GM21723 (cell line): ENCODE data around the gene GDI1.

Experiments used
- ATAC-seq: cut with Tn5 transposase; IDR thresholded peaks from one replicate; pipeline ENCODE4 v1.9.1; 2021; ENCODE audit warnings: mild to moderate bottlenecking, moderate library complexity; ENCODE audit not compliant: unreplicated experiment

Gene GDI1

DNA sequence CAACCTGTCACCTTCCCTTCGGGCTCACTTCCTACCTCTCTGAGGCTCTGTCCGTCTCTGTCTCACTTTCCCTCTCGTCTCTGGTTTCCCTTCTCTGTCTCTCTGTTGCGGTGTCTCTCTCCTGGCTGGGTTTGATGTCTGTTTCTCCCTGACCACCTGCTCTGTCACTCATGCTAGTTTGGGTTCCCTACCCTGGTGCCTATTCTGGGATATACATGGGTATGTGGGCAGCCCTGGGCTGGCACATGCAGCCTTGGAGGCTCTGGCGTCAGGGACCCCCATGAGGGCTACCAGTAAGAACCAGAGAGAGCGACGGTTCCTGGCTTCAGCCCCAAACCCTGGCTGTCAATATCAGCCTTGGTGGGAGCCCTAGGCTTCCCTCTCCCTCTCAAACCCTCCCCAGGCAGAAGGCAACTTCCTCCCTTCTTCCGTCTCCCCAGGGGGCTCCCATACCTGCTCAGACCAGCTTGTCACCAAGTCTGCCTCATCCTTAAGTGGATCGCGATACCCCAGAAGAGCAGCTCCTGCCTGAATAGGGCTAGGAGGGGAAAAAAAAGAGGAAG is 28.2 kb upstream of the GDI1 start:
- ATAC-seq = peak; percentile 5

DNA sequence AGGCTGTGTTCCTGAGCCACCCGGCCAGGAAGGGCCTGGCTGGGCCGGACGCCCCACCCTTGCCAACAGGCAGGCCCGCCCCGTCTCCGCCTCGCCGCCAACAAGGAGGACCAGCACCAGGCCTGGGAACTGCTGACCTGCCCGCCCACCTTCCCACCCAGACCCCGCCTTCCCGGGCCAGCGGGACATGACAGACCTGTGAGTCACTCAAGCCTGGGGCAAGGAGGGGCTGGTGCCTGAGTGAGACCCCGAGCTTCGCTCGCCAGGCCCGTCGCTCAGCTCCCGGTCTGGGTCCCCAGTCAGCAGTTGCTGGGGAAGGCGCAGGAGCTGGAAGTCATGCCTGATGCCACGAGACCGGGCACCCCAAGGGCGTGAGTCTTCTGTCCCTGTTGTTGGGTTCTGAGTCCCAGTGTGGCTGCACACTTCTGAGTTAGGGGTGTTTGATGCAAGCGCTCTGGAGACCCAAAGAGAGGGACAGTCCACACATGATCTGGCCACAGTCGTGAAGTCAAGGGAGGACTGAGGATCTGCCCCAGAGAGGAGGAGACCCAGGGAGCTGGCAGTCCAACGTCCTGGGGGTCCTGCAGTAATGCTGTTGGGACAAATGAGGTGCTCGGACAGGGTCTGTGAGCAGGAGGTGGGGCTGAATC is 27.6 kb upstream of the GDI1 start, which contains the start of gene DNASE1L1:
Gene DNASE1L1 (minus strand): TSS at position 33 of the 650 bp plus-strand sequence. CDS start 3,686 bp downstream, outside the sequence.
- peak; percentile 55 for ATAC-seq

DNA sequence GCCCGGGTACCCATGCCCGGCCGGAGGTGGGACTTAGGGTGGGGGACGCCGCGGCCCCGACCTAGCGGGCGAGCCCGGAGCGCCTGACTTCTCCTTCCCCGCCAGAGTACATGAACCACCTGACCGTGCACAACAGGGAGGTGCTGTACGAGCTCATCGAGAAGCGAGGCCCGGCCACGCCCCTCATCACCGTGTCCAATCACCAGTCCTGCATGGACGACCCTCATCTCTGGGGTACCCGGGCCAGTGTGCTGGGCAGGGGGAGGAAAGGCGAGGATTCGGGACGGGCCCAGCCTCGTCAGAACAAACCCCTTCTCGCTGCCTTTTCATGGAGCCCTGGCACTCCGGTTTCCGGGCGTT is 25.0 kb upstream of the GDI1 start:
- peak; percentile 61 for ATAC-seq

DNA sequence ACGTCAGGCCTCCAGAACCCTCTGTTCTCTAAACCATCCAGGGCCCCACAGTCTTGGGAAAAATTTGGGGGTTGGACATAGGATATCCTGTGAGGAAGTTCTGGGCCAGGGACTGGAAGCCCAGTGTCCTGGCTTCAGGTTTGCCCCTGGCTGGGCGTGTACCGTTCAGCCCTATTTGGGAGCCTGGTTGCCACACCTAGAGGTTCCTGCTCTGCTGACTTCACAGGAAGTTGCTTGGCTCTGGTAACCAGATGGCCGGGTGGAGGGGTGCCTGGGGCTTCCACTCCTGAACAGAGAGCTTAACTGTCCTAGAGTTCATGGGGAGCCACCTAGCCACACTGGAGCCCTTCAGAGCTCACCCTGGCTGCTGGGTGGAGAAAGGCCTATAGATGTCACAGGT is 24.5 kb upstream of the GDI1 start:
- no peak for ATAC-seq

DNA sequence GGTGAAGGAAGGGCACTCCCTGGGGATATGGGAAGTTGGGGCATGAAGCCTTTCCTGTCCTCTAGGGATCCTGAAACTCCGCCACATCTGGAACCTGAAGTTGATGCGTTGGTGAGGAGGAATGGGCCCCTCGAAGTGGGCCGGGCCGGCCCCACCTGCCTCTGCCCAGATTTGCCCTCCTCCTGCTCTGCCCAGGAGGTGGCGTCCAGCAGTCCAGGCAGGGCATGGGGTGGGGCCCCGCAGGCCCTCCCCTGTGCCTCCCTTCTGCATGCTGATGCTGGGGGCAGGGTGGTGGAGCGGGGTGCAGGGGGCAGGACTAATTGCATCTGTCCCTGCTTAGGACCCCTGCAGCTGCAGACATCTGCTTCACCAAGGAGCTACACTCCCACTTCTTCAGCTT is 23.8 kb upstream of the GDI1 start:
- no peak for ATAC-seq

DNA sequence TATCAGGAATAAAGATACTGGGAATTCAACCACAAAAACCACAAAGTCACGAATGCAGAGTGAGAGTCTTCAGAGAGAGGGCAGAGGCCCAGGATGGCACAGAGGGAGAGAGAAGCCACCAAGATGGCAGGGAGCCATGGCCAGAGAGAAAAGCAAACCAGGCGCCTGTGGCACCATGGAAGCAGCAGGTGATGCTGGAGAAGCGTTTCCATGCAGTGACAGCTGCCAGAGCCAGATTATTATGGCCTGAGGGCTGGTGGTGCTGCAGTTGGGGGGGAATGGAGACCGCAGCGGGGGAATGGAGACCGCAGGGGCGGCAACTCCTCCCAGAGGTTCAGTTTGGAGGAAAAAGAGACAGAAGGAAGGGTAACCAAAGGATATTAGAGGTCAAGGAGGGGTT is 19.8 kb upstream of the GDI1 start:
- no peak for ATAC-seq

DNA sequence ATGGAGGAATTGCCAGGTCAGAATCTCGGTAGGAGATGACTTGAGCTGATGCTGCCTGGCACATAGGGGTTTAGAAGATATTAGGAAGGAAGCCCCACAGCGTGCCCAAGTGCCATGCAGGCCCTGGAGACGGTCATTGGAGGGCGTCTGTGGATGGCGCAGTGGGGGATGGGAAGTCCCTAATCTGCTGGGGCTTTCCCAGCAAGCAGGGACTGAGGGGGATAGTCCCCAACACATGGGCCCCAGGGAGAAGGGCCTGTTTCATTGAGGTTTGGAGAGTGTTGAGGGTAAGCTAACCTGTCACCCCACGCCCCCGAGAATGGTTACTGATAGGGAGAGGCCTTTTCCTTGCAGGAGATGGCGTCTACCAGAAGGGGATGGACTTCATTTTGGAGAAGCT is 17.8 kb upstream of the GDI1 start:
- ATAC-seq = no peak

DNA sequence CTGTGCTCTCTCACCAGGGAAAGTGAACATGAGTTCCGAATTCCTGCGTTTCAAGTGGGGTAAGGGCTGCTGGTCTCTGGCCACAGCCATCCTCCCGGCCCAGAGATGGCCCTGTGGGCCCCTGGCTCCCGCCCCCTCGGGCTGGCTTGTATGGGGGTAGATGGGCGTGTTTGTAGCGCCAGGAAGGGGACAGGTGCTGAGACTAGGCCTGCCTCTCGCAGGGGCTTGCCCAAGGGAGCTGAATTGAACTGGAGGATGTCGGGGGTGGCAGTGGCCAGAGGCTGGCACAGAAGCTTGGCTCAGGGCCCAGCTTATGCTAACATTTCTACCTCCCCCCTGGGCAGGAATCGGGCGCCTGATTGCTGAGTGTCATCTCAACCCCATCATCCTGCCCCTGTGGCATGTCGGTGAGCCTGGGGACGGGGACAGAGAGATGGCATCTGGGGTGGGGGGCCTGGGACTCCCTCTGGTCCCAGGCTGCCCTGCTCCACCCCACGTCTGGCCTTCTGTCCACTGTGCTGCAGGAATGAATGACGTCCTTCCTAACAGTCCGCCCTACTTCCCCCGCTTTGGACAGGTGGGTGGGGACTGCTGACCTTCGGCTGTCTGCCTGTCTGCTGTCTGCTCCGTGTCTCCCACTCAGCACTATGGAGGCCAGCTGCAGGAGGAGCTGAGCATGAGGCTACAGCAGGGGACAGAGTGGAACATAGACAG is 17.1 kb upstream of the GDI1 start:
- ATAC-seq = no peak

DNA sequence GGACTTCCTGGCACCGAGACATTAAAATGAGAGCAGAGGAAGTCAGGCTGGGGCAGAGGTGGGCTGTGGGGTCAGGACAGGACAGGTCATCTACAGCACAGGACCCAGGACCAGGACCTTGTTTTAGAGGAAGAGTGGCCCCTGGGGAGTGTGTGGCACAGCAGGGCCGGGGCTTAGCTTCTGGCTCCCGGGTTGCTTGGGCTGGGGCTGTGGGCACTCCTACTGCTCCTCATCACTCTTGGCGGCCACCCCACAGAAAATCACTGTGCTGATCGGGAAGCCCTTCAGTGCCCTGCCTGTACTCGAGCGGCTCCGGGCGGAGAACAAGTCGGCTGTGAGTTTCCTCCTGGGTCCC is 16.6 kb upstream of the GDI1 start:
- ATAC-seq = no peak

DNA sequence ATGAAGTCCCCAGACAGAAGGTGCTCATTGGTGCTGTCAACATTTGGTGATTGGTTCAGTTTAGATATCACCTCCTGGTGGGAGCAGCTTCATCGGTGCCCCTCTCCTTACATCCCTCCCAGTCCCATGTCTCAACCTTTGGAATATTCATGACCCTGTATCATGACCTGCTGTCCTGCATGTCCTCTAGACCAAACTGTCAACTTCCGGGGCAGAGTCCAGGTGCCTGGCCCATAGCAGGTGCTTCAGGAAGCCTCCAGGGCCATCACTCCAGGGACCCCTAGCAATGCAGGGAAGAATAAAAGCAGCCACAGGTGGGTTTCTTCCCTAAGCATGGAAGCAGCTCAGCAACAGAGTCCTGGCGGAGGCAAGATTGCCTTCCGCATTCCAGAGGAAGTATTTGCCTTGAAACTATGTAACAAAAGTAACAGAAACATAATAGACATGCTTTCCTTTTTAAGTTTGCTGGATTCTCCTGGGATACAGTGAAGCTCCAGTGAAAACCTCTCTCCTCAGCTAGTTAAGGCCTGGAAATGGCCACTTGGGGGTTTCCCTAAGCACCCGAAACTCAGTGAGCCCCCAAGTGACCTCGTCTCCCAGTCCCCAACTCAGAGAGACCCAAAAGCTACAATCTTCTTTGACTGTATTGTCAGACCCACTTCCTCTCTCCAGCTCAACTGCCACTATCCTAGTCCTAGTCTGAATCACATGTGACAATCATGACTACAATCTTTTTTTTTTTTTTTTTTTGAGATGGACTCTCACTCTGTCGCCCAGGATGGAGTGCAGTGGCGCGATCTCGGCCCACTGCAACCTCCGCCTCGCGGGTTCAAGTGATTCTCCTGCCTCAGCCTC is 9.8 kb upstream of the GDI1 start:
- ATAC-seq = no peak

DNA sequence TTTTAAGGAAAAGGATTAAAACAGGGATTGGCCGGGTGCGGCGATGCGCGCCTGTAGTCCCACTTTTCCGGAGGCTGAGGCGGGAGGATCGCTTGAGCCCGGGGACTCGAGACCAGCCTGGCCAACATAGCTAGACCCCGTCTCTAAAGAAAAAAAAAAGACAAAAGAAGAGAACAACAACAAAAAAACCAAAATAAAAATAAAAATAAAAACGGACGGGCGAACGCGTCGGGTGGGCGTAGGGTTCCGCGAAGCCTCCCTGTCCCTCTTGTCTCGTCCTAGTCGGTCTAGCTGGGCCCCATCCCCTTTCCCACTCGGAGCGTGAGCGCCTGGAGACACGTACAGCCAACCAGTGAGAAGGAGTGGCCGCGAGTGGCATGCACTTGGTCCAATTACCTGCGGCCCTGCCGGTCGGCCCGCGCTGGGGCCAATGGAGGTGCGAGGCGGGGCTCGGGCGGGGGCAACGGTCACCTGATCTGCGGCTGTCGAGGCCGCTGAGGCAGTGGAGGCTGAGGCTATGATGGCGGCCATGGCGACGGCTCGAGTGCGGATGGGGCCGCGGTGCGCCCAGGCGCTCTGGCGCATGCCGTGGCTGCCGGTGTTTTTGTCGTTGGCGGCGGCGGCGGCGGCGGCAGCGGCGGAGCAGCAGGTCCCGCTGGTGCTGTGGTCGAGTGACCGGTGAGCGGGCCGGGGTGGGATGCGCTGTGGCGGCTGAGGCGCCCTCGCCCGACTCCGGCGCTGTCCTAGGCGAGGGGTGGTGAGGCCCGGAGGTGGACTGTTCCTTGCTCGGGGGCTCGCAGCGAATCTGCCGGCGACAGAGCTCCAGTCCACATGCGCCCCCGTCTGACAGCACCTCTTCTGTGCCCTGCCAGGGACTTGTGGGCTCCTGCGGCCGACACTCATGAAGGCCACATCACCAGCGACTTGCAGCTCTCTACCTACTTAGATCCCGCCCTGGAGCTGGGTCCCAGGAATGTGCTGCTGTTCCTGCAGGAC is 8.5 kb upstream of the GDI1 start, which contains the start of gene ATP6AP1:
Gene ATP6AP1 (plus strand): TSS at position 502 of the 996 bp plus-strand sequence. CDS start 16 bp downstream, at position 518.
- ATAC-seq = peak; percentile 95

DNA sequence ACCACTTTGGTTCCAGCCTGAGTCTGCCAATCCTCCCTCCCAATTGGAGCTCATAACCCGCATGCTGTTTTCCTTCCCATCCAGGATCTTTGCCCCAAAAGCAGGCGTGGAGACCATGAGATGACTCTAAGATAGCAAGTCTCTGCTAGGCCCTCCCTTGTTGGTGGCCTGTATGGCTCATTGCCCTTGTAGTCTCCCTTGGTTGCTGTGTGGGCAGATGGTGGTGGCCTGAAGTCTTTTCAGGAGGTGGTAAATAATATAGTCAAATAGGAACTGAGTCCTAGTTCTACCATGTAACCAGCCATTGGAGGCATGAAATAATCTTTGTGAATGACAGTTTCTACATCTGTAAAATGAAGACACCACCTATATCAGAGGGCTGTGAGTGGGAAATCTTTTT is 7.2 kb upstream of the GDI1 start:
- no peak for ATAC-seq

DNA sequence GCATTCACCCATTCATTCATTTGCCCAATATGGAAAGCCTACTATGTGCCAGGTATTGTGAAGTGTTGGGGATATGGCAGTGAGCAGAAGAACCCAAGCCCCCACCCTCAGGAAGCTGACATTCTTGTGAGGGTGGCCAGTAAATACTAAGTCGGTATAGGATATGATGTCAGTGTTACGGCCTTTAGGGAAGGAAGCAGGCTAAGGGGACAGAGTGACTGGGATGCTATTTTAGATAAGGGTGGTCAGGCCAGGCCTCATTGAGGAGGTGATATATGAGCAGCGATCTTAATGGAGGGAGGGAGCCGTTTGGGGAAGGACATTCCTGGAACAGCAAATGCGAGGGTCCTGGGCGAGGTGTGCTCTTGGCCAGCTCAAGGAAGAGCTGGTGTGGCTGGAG is 6.5 kb upstream of the GDI1 start:
- no peak for ATAC-seq

DNA sequence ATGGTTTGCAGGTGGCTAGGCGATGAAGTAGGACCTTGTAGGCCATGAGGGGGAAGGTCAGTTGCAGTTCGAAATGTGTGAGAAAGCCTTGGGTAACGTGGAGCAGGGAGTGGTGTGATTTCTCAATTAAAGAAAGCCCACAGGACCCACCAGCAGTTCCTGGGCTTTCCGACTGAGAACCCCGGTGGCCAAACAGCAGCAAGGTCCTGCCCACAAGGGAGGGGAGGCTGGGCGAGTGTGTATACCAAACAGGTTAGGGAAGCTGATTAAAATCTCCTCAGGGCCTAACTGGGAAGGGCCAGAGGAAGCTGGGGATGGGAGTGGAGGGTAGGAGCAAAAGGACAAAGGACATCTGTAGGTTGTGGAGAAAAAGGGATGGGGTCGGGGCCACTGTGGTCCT is 6.0 kb upstream of the GDI1 start:
- no peak for ATAC-seq

DNA sequence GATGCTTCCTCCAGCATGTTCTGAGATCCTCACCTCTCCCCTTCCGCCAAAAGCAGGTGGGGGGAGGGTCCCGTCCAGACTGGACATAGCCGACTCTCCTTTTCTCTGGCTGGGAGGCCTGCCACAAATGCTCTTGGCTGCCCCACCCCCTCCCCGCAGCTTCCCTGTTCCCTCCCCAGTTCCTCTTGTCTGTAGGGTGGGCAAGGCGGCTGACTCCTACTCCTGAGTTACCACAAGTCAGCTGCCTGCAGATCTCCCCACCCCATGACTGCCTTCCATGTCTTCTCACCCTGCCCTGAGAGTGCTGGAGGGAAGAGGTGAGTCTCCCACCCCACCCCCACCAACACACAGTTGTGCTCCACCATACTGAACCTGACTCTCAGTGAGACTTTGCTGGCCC is 5.6 kb upstream of the GDI1 start:
- ATAC-seq = no peak

DNA sequence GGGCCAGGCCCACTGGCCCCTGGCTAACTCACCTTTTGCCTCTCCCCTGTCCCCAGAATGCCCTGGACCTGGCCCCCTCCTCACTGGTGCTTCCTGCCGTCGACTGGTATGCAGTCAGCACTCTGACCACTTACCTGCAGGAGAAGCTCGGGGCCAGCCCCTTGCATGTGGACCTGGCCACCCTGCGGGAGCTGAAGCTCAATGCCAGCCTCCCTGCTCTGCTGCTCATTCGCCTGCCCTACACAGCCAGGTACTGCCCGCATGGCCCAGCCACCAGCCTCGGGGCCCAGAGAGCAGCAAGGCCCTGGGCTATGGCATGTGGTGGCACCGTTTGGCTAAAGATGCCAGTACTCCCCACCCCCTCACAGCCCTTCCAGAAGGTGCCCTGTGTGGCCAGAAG is 4.7 kb upstream of the GDI1 start:
- ATAC-seq = no peak

DNA sequence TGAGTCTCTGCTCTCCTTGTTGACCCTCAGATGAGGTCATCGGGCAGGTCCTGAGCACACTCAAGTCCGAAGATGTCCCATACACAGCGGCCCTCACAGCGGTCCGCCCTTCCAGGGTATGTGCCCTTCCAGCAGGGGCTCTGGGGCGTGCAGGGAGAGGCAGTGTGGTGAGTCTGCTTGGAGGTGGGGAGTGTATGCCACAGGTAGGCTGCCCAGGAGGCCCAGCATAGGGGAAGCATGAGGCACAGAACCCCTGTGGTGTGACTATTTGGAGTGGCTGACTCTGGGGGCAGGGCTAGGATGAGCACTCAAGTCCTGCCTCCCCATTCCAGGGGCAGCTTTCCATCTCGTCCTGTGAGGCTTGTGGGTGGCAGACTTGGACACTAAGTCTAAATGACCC is 3.3 kb upstream of the GDI1 start:
- ATAC-seq = no peak

DNA sequence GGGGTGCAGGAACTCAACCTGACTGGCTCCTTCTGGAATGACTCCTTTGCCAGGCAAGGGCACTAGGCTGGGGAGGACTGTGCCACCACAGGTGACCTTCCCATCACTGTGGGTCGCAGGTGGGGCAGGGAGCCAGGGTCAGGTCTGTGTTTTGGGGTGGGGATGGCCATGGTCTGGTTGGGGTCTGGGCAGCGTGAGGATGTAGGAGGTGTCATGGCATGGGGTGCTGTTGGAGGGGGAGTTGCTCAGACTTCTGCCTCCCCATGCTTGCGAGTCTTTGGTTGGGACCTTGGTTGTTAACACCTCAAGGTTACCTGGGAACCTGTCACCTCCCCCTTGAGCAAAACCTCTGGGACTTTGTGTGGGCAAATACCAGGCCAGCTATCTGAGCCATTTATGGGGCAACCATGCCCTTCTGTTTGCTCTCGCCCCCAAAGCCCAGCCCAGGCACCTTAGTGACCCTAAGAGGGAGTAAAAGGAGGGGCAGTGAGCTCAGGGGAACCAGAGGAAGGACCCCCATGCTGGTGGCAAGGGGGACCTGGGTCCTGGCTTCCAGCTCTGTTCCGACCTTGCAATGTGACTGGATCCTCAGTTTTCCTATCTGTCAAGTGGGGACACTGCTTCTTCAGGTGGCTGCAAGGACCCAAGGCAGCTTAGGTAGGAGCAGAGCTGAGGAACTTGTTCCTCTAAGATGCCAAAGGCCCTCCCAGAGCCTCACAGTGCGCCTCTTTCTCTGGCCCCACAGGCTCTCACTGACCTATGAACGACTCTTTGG is 2.4 kb upstream of the GDI1 start:
- ATAC-seq = no peak

DNA sequence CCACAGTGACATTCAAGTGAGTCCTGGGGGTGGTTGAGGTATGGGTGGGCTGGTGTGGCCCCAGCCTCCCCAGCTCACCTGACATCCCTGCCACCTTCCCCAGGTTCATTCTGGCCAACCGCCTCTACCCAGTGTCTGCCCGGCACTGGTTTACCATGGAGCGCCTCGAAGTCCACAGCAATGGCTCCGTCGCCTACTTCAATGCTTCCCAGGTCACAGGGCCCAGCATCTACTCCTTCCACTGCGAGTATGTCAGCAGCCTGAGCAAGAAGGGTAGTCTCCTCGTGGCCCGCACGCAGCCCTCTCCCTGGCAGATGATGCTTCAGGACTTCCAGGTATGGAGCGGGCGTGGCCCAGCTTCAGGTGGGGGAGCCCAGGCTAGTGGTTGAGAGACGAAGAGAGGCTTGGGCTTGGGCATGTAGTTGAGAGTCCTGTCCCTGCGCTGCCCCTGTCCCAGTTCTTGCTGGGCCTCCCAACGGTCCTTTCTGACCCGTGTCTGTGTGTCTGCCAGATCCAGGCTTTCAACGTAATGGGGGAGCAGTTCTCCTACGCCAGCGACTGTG is 1.7 kb upstream of the GDI1 start:
- no peak for ATAC-seq
